CD1c-positive myeloid dendritic cell (primary cell): ENCODE results near the gene RAB5B.
"Not testable (repeated sequence)": the region's sequence is repeated elsewhere in the genome, so short reads cannot be mapped to it uniquely, and the experiment has no call there.

Experiments
- DNase-seq: peaks from one replicate; pipeline ENCODE4 v3.0.0-alpha.2; 2016; ENCODE audit errors: extremely low spot score

RAB5B gene

GRCh38 chr12:56014205-56014604 lies 40.3 kb downstream of the RAB5B start:
- DNase-seq: no peak

GRCh38 chr12:56017181-56017580 lies 43.3 kb downstream of the RAB5B start:
- no peak for DNase-seq

GRCh38 chr12:56018356-56018755 lies 44.5 kb downstream of the RAB5B start:
- DNase-seq: no peak

- DNase-seq: peak; percentile 63
Observed at GRCh38 chr12:56020423-56021184, 46.7 kb downstream of the RAB5B start, which contains the start of gene IKZF4. IKZF4 (plus strand) TSS chr12:56021043; CDS start chr12:56021494, 451 bp downstream.

GRCh38 chr12:56021889-56022497 lies 48.1 kb downstream of the RAB5B start:
- DNase-seq: peak; percentile 16

GRCh38 chr12:56028511-56029165 lies 54.8 kb downstream of the RAB5B start:
- no peak for DNase-seq

GRCh38 chr12:56029166-56029519 lies 55.3 kb downstream of the RAB5B start:
- DNase-seq: no peak

GRCh38 chr12:56029666-56030293 lies 55.9 kb downstream of the RAB5B start:
- peak; percentile 68 for DNase-seq

GRCh38 chr12:56031987-56032386 lies 58.1 kb downstream of the RAB5B start:
- no peak for DNase-seq

GRCh38 chr12:56034586-56035332 lies 60.9 kb downstream of the RAB5B start:
- no peak for DNase-seq

GRCh38 chr12:56037161-56037560 lies 63.3 kb downstream of the RAB5B start:
- DNase-seq: no peak

GRCh38 chr12:56038022-56038655 lies 64.3 kb downstream of the RAB5B start:
- DNase-seq: no peak

- no peak for DNase-seq
Observed at GRCh38 chr12:56040151-56040550, 66.3 kb downstream of the RAB5B start.

- DNase-seq: no peak
Observed at GRCh38 chr12:56040963-56041551, 67.2 kb downstream of the RAB5B start.

- peak; percentile 98 for DNase-seq
Observed at GRCh38 chr12:56041552-56042429, 67.9 kb downstream of the RAB5B start, which contains the start of gene RPS26. RPS26 (plus strand) TSS chr12:56041918; CDS start chr12:56042167, 249 bp downstream.

- not testable (repeated sequence) for DNase-seq
Observed at GRCh38 chr12:56042430-56042813, 68.5 kb downstream of the RAB5B start.

GRCh38 chr12:56042843-56043242 lies 69.0 kb downstream of the RAB5B start:
- no peak for DNase-seq
